Osteocyte (in vitro differentiated cells): ENCODE results near the gene KRR1. TPM values are rescaled to one million over a fixed set of nuclear protein-coding genes. Genes with fewer than 3 reads are reported as not detected.
"Not testable (repeated sequence)": the region's sequence is repeated elsewhere in the genome, so short reads cannot be mapped to it uniquely, and the experiment has no call there.

Experiments used
- DNase-seq: peaks from one replicate; pipeline ENCODE4 v3.0.0; 2021; ENCODE audit warnings: mixed read lengths; ENCODE audit not compliant: unreplicated experiment; ENCODE audit errors: extremely low spot score
- H3K27ac Mint-ChIP-seq: one replicate; pipeline ENCODE4 v1.8.0; 2021; ENCODE audit warnings: mild to moderate bottlenecking, mixed read lengths; ENCODE audit not compliant: unreplicated experiment
- H3K27me3 Mint-ChIP-seq: one replicate; pipeline ENCODE4 v1.8.0; 2021; ENCODE audit warnings: mixed read lengths; ENCODE audit not compliant: unreplicated experiment
- H3K36me3 Mint-ChIP-seq: one replicate; pipeline ENCODE4 v1.8.0; 2021; ENCODE audit warnings: mixed read lengths; ENCODE audit not compliant: unreplicated experiment
- H3K4me1 Mint-ChIP-seq: one replicate; pipeline ENCODE4 v1.8.0; 2021; ENCODE audit warnings: mixed read lengths; ENCODE audit not compliant: unreplicated experiment
- H3K4me3 Mint-ChIP-seq: one replicate; pipeline ENCODE4 v1.8.0; 2021; ENCODE audit warnings: mild to moderate bottlenecking, moderate library complexity, mixed read lengths; ENCODE audit not compliant: unreplicated experiment
- H3K9me3 Mint-ChIP-seq: one replicate; pipeline ENCODE4 v1.8.0; 2021; ENCODE audit warnings: mixed read lengths; ENCODE audit not compliant: unreplicated experiment
- CTCF ChIP-seq: fragments of 200-600 bp; sonication (generic); IDR thresholded peaks from 2 replicates; pipeline ENCODE4 v1.5.0; 2021; ENCODE audit warnings: antibody characterized with exemption, mild to moderate bottlenecking, moderate library complexity
- total RNA-seq: library from RNA; stranded (reverse); gene quantifications from 2 replicates; pipeline ENCODE4 v1.2.1, GENCODE V29; 2021

KRR1 gene
- total RNA-seq, 1 donor from 2014 or later, result 52.0 TPM

- peaks cover 2% of the 10 kb centered on the region for H3K36me3 Mint-ChIP-seq
- H3K4me1 Mint-ChIP-seq, result no peaks in the 10 kb centered on the region
- no peak overlapping the region for H3K27ac Mint-ChIP-seq
- H3K27me3 Mint-ChIP-seq, result no peaks in the 10 kb centered on the region
- no peak for DNase-seq
- peaks cover 19% of the 10 kb centered on the region for H3K9me3 Mint-ChIP-seq
- no peak overlapping the region for H3K4me3 Mint-ChIP-seq
- no peak for TF ChIP-seq CTCF
These were observed 51.2 kb downstream of the KRR1 start for GRCh38 chr12:75460204-75460603.

GRCh38 chr12:75459755-75460154 lies 51.7 kb downstream of the KRR1 start:
- peaks cover 19% of the 10 kb centered on the region for H3K9me3 Mint-ChIP-seq
- H3K4me3 Mint-ChIP-seq, result no peak overlapping the region
- no peak for DNase-seq
- H3K27ac Mint-ChIP-seq, result no peak overlapping the region
- TF ChIP-seq CTCF, result no peak
- peaks cover 2% of the 10 kb centered on the region for H3K36me3 Mint-ChIP-seq
- H3K27me3 Mint-ChIP-seq, result no peaks in the 10 kb centered on the region
- H3K4me1 Mint-ChIP-seq, result no peaks in the 10 kb centered on the region

GRCh38 chr12:75457866-75458265 lies 53.5 kb downstream of the KRR1 start:
- H3K4me1 Mint-ChIP-seq, H3K27ac Mint-ChIP-seq, H3K27me3 Mint-ChIP-seq, H3K4me3 Mint-ChIP-seq, H3K36me3 Mint-ChIP-seq, DNase-seq: not testable (repeated sequence)
- H3K9me3 Mint-ChIP-seq, result peaks cover 19% of the 10 kb centered on the region

- H3K27ac Mint-ChIP-seq, result no peak overlapping the region
- H3K27me3 Mint-ChIP-seq, result no peaks in the 10 kb centered on the region
- no peak for DNase-seq
- TF ChIP-seq CTCF, result no peak
- no peak overlapping the region for H3K4me3 Mint-ChIP-seq
- peaks cover 2% of the 10 kb centered on the region for H3K36me3 Mint-ChIP-seq
- peaks cover 19% of the 10 kb centered on the region for H3K9me3 Mint-ChIP-seq
- no peaks in the 10 kb centered on the region for H3K4me1 Mint-ChIP-seq
These were observed 54.2 kb downstream of the KRR1 start for GRCh38 chr12:75457191-75457590.

GRCh38 chr12:75455839-75456238 lies 55.6 kb downstream of the KRR1 start:
- Mint-ChIP-seq H3K27ac (no peak overlapping the region), H3K36me3 (peaks cover 2% of the 10 kb centered on the region), H3K9me3 (peaks cover 19% of the 10 kb centered on the region), H3K4me3 (no peak overlapping the region), H3K4me1 (no peaks in the 10 kb centered on the region), H3K27me3 (no peaks in the 10 kb centered on the region)
- DNase-seq, result no peak
- no peak for TF ChIP-seq CTCF
